ENCODE results near the gene BACH1. TPM values are rescaled to one million over a fixed set of nuclear protein-coding genes. Genes with fewer than 3 reads are reported as not detected.

Gene BACH1
- total RNA-seq, 1 donor from 2014 or later = 94.7 TPM

Other genes with a start within 250 kb of the BACH1 start
- gene CCT8, start 225.3 kb upstream of the BACH1 start, total RNA-seq = 73.8 TPM
- 5.7 TPM for gene MAP3K7CL, start 168.3 kb upstream of the BACH1 start, total RNA-seq